ENCODE data around the gene METRNL. TPM values are rescaled to one million over a fixed set of nuclear protein-coding genes. Genes with fewer than 3 reads are reported as not detected.
"Not testable (repeated sequence)": the region's sequence is repeated elsewhere in the genome, so short reads cannot be mapped to it uniquely, and the experiment has no call there.

Gene METRNL
- total RNA-seq, 2 experiments from 2014 or later, result 16.9 to 23.3 TPM

GRCh38 chr17:83119987-83120864 lies 40.8 kb downstream of the METRNL start:
- peak overlapping the region; percentile 89 for H3K27ac ChIP-seq (ENCODE audit: low read depth, low read length, poor library complexity, severe bottlenecking)
- DNase-seq (ENCODE audit: low spot score), result peak; percentile 98
- H3K9me3 ChIP-seq (ENCODE audit: low read length), result no peaks in the 10 kb centered on the region
- intact Hi-C loops (cut with micrococcal nuclease; ENCODE audit: unreplicated experiment), result loop anchor here (1.0 to 5.0 kb wide), 4 partner anchors 19 to 203 kb away; no protein-coding TSS in a partner anchor
- H3K79me2 ChIP-seq (ENCODE audit: insufficient read depth, low read depth, low read length), result no peaks in the 10 kb centered on the region
- TF ChIP-seq CTCF (conservative IDR thresholded peaks at IDR 0.05; ENCODE audit: low read length) (no peak), EZH2phosphoT487 (IDR thresholded peaks at IDR 0.05; ENCODE audit: borderline replicate concordance, low read depth, low read length) (no peak)
- no peaks in the 10 kb centered on the region for H3K36me3 ChIP-seq (ENCODE audit: insufficient read depth, low read length)
- peak overlapping the region; percentile 62 for H3K4me3 ChIP-seq (ENCODE audit: low read depth, low read length, poor library complexity, severe bottlenecking)
- peaks cover 30% of the 10 kb centered on the region for H3K4me1 ChIP-seq (ENCODE audit: insufficient read depth, low read length, poor library complexity, severe bottlenecking)
- peak overlapping the region; percentile 61 for H2AFZ ChIP-seq (ENCODE audit: low read length)
- no TSS peak for BruUV-seq (replicated peaks)
- ChIA-PET POLR2A (interaction anchor here (0.8 kb wide), 1 partner anchor 78 kb away, joined by 3 read pairs; no protein-coding TSS in a partner anchor), CTCF (ENCODE audit: unreplicated experiment) (no interaction called here)
- H4K20me1 ChIP-seq (ENCODE audit: insufficient read depth, low read length), result no peaks in the 10 kb centered on the region
- peak overlapping the region; percentile 78 for H3K4me2 ChIP-seq (ENCODE audit: low read length)
- no peaks in the 10 kb centered on the region for H3K9me2 ChIP-seq (ENCODE audit: insufficient read depth, low read length)

GRCh38 chr17:83121473-83121872 lies 42.1 kb downstream of the METRNL start:
- H3K4me2 ChIP-seq (ENCODE audit: low read length); BruUV-seq (replicated peaks); H3K79me2 ChIP-seq (ENCODE audit: insufficient read depth, low read depth, low read length); H3K27ac ChIP-seq (ENCODE audit: low read depth, low read length, poor library complexity, severe bottlenecking); POLR2A ChIA-PET; H3K36me3 ChIP-seq (ENCODE audit: insufficient read depth, low read length); H4K20me1 ChIP-seq (ENCODE audit: insufficient read depth, low read length); H2AFZ ChIP-seq (ENCODE audit: low read length); CTCF ChIA-PET (ENCODE audit: unreplicated experiment); H3K9me2 ChIP-seq (ENCODE audit: insufficient read depth, low read length); DNase-seq (ENCODE audit: low spot score); H3K9me3 ChIP-seq (ENCODE audit: low read length); H3K4me3 ChIP-seq (ENCODE audit: low read depth, low read length, poor library complexity, severe bottlenecking): not testable (repeated sequence)
- intact Hi-C loops (cut with micrococcal nuclease; ENCODE audit: unreplicated experiment), result loop anchor here (2.0 kb wide), 1 partner anchor 21 kb away; no protein-coding TSS in a partner anchor
- peaks cover 41% of the 10 kb centered on the region for H3K4me1 ChIP-seq (ENCODE audit: insufficient read depth, low read length, poor library complexity, severe bottlenecking)

DNA sequence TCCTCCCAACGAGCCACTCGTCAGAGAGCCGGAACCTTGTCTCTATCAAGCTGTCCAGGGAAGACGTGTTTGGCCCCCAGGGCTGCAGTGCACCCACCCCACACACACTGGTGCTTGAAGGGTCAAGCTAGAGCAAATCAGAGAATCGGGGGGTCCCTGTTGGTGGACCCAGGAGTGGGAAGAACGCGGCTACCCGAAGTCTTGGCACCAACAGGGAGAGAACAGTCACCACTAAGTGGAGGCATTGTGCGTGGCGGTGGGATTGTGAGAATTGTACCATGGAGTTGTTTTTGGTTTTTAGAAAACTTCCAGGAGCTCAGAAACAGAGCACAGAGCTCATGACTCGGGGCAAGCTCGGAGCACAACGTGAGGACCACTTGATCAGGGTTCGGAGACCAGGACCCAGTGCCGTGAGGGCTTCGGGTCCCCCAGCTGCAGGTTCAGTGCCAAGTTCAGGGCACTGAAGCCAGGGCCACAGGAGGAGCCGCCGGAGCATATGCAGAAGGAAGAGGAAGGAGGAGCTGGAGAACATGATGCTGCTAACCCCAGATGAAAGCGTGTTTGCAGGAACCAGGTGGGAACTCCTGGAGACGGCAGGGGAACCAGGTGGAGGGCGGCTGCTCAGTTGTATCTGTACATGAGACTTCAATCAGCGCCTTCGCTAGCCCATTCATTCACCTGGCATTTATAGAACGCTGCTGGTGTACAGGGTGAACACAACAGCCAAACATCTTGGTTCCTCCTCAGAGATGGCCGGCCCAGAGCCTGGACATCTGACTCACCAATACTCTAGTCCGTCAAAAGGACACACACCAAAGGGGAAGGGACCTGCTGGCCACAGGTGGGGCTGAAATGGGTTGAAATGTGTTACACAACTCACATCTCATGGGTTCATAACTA lies 42.8 kb downstream of the METRNL start:
- H2AFZ ChIP-seq (ENCODE audit: low read length), result no peak overlapping the region
- H3K27ac ChIP-seq (ENCODE audit: low read depth, low read length, poor library complexity, severe bottlenecking), result no peak overlapping the region
- no peak overlapping the region for H3K4me3 ChIP-seq (ENCODE audit: low read depth, low read length, poor library complexity, severe bottlenecking)
- intact Hi-C loops (cut with micrococcal nuclease; ENCODE audit: unreplicated experiment), result loop anchor here (2.0 kb wide), 1 partner anchor 21 kb away; no protein-coding TSS in a partner anchor
- TF ChIP-seq CTCF (conservative IDR thresholded peaks at IDR 0.05; ENCODE audit: low read length), result no peak
- no peak for TF ChIP-seq EZH2phosphoT487 (IDR thresholded peaks at IDR 0.05; ENCODE audit: borderline replicate concordance, low read depth, low read length)
- H3K9me2 ChIP-seq (ENCODE audit: insufficient read depth, low read length), result no peaks in the 10 kb centered on the region
- no peaks in the 10 kb centered on the region for H3K9me3 ChIP-seq (ENCODE audit: low read length)
- ChIA-PET POLR2A (interaction anchor here (0.7 kb wide), 1 partner anchor 56 kb away, joined by 4 read pairs; no protein-coding TSS in a partner anchor), CTCF (ENCODE audit: unreplicated experiment) (interaction anchor here (1.6 kb wide), 1 partner anchor 208 kb away, joined by 3 read pairs; no protein-coding TSS in a partner anchor)
- H4K20me1 ChIP-seq (ENCODE audit: insufficient read depth, low read length), result no peaks in the 10 kb centered on the region
- peaks cover 41% of the 10 kb centered on the region for H3K4me1 ChIP-seq (ENCODE audit: insufficient read depth, low read length, poor library complexity, severe bottlenecking)
- H3K4me2 ChIP-seq (ENCODE audit: low read length), result no peak overlapping the region
- H3K36me3 ChIP-seq (ENCODE audit: insufficient read depth, low read length), result no peaks in the 10 kb centered on the region
- no peaks in the 10 kb centered on the region for H3K79me2 ChIP-seq (ENCODE audit: insufficient read depth, low read depth, low read length)
- DNase-seq (ENCODE audit: low spot score), result no peak
- no TSS peak for BruUV-seq (replicated peaks)

Data from OCI-LY7 (cell line).